ENCODE measurements around the gene PADI1. TPM values are rescaled to one million over a fixed set of nuclear protein-coding genes. Genes with fewer than 3 reads are reported as not detected.

Gene PADI1
- total RNA-seq, 1 experiment from 2014 or later = 0.37 TPM

GRCh38 chr1:17181781-17182464 lies 23.0 kb upstream of the PADI1 start:
- no peaks in the 10 kb centered on the region for H3K36me3 ChIP-seq (ENCODE audit: control insufficient read depth in 1 of 2, insufficient read depth in 2 of 2, low read length in 2 of 2)
- no peak overlapping the region for H3K9ac ChIP-seq (ENCODE audit: low read length)
- no TSS peak for BruUV-seq (replicated peaks)
- no peak for TF ChIP-seq CBX3 (IDR thresholded peaks at IDR 0.05; ENCODE audit: low read depth)
- TF ChIP-seq EZH2 (IDR thresholded peaks at IDR 0.05) = no peak
- no peak for TF ChIP-seq ZFX (IDR thresholded peaks at IDR 0.05)
- ATAC-seq = no peak
- H3K27me3 ChIP-seq (ENCODE audit: insufficient read depth, low read length) = no peaks in the 10 kb centered on the region
- no peaks in the 10 kb centered on the region for H3K79me2 ChIP-seq (ENCODE audit: insufficient read depth, low read length)
- RAD21 ChIA-PET (ENCODE audit: low non-redundant PET in 1 of 2, low total read pairs in 2 of 2, uncharacterized antibody in 2 of 2, unreplicated experiment in 2 of 2) = no interaction called here
- H3K4me2 ChIP-seq (ENCODE audit: low read length) = no peak overlapping the region
- H3K9me3 ChIP-seq (ENCODE audit: control insufficient read depth in 1 of 2, insufficient read depth in 1 of 2, low read depth in 1 of 2, low read length in 2 of 2) = no peaks in the 10 kb centered on the region
- DNase-seq (ENCODE audit: low read depth, low spot score) = no peak
- no peak overlapping the region for H2AFZ ChIP-seq (ENCODE audit: low read depth, low read length, poor library complexity, severe bottlenecking)
- H3K9me2 ChIP-seq (ENCODE audit: insufficient read depth) = no peaks in the 10 kb centered on the region
- no peak overlapping the region for H3K4me3 ChIP-seq (replicated peaks in 1 of 2; ENCODE audit: low read depth in 1 of 2, low read length in 2 of 2)
- H3K27ac ChIP-seq (ENCODE audit: low read depth, low read length) = no peak overlapping the region
- H3K4me1 ChIP-seq (ENCODE audit: control insufficient read depth in 1 of 2, insufficient read depth in 2 of 2, low read length in 2 of 2) = 0 out of 4 replicates have a peak, but pooled peaks cover 0 to 5% of the 10 kb centered on the region in 2 experiments
- POLR2A ChIA-PET = no interaction called here
- CTCF ChIA-PET = no interaction called here
- intact Hi-C loops (cut with micrococcal nuclease) = no loop called here
- no peaks in the 10 kb centered on the region for H4K20me1 ChIP-seq (ENCODE audit: insufficient read depth)

GRCh38 chr1:17183388-17184160 lies 21.4 kb upstream of the PADI1 start:
- no peaks in the 10 kb centered on the region for H3K79me2 ChIP-seq (ENCODE audit: insufficient read depth, low read length)
- no peak overlapping the region for H3K4me3 ChIP-seq (replicated peaks in 1 of 2; ENCODE audit: low read depth in 1 of 2, low read length in 2 of 2)
- 0 out of 4 replicates have a peak, but pooled peaks cover 0 to 5% of the 10 kb centered on the region in 2 experiments for H3K4me1 ChIP-seq (ENCODE audit: control insufficient read depth in 1 of 2, insufficient read depth in 2 of 2, low read length in 2 of 2)
- ChIA-PET CTCF (no interaction called here), POLR2A (no interaction called here), RAD21 (ENCODE audit: low non-redundant PET in 1 of 2, low total read pairs in 2 of 2, uncharacterized antibody in 2 of 2, unreplicated experiment in 2 of 2) (no interaction called here)
- BruUV-seq (replicated peaks) = no TSS peak
- no peak overlapping the region for H3K27ac ChIP-seq (ENCODE audit: low read depth, low read length)
- no peak overlapping the region for H3K4me2 ChIP-seq (ENCODE audit: low read length)
- intact Hi-C loops (cut with micrococcal nuclease) = no loop called here
- H3K9ac ChIP-seq (ENCODE audit: low read length) = no peak overlapping the region
- H4K20me1 ChIP-seq (ENCODE audit: insufficient read depth) = no peaks in the 10 kb centered on the region
- H2AFZ ChIP-seq (ENCODE audit: low read depth, low read length, poor library complexity, severe bottlenecking) = no peak overlapping the region
- TF ChIP-seq RAD21 (IDR thresholded peaks at IDR 0.05; ENCODE audit: low read depth) = no peak
- H3K27me3 ChIP-seq (ENCODE audit: insufficient read depth, low read length) = no peaks in the 10 kb centered on the region
- DNase-seq (ENCODE audit: low read depth, low spot score) (no peak), ATAC-seq (no peak)
- H3K9me2 ChIP-seq (ENCODE audit: insufficient read depth) = no peaks in the 10 kb centered on the region
- H3K36me3 ChIP-seq (ENCODE audit: control insufficient read depth in 1 of 2, insufficient read depth in 2 of 2, low read length in 2 of 2) = no peaks in the 10 kb centered on the region
- no peaks in the 10 kb centered on the region; a peak in 1 of 4 replicates for H3K9me3 ChIP-seq (ENCODE audit: control insufficient read depth in 1 of 2, insufficient read depth in 1 of 2, low read depth in 1 of 2, low read length in 2 of 2)
